HEK293T (cell line): ENCODE measurements around the gene SPATA13.

Experiments used
- ELF4 ChIP-seq: fragments of 450-650 bp; IDR thresholded peaks from 2 replicates; pipeline ENCODE4 v1.6.1; 2017; ENCODE audit warnings: antibody characterized with exemption
- FOXM1 ChIP-seq: fragments of 450-650 bp; IDR thresholded peaks from 2 replicates; pipeline ENCODE4 v1.6.1; 2017; ENCODE audit warnings: mild to moderate bottlenecking, borderline replicate concordance
- SP1 ChIP-seq: fragments of 450-650 bp; IDR thresholded peaks from 2 replicates; pipeline ENCODE4 v1.6.1; 2017

DNA sequence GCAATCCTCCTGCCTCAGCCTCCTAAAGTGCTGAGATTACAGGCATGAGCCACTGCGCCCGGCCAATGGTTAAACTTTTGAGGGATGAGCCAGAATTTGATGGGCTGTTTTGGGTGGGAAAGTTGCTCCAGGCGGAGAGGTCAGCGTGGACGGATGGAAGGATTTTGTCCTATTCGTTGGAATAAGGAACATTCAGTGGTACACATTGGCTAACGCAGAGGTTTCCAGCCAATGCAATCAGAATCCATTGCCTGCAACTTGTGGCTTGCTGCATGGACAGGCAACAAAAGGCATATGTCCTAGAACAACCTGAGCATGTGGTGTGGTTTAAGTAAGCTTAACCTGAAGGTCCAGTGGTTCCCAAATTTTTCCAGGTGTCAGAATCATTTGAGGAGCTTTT, 113.4 kb downstream of the SPATA13 start:
- TF ChIP-seq ELF4 (no peak), FOXM1 (no peak), SP1 (no peak)
